Stimulated activated CD4-positive, alpha-beta T cell treated with anti-CD3 and anti-CD28 coated beads, Interleukin-1b, Interleukin-23, amount 100 ng/mL, for 24 hours (primary cell): ENCODE measurements around the gene CASKIN2.
"Not testable (repeated sequence)": the region's sequence is repeated elsewhere in the genome, so short reads cannot be mapped to it uniquely, and the experiment has no call there.

ENCODE experiments used
- DNase-seq, 4 experiments: peaks; one replicate each; pipeline ENCODE4 v3.0.0-alpha.2; 2020; ENCODE audit warnings: low read depth in 4 of 4, low spot score in 1 of 4

Gene CASKIN2

GRCh38 chr17:75490173-75490743, 25.1 kb downstream of the CASKIN2 start:
- no peak for DNase-seq

- DNase-seq = no peak
These were observed 25.8 kb downstream of the CASKIN2 start for GRCh38 chr17:75489511-75489955.

- no peak for DNase-seq
These were observed 26.4 kb downstream of the CASKIN2 start for GRCh38 chr17:75488693-75489510.

GRCh38 chr17:75487351-75488070, 27.8 kb downstream of the CASKIN2 start:
- peak in 3 of 4 experiments; percentile 7 to 12 (median 8) for DNase-seq

GRCh38 chr17:75486951-75487350, 28.4 kb downstream of the CASKIN2 start:
- DNase-seq = no peak

GRCh38 chr17:75486151-75486550, 29.2 kb downstream of the CASKIN2 start:
- no peak for DNase-seq

GRCh38 chr17:75485688-75486087, 29.6 kb downstream of the CASKIN2 start:
- DNase-seq = no peak

GRCh38 chr17:75482098-75482942, 33.0 kb downstream of the CASKIN2 start:
- no peak for DNase-seq

- DNase-seq = no peak
These were observed 33.9 kb downstream of the CASKIN2 start for GRCh38 chr17:75481194-75482068.

GRCh38 chr17:75480281-75480680, 35.1 kb downstream of the CASKIN2 start:
- no peak for DNase-seq

- DNase-seq = no peak
These were observed 36.8 kb downstream of the CASKIN2 start for GRCh38 chr17:75478508-75478907.

- DNase-seq = not testable (repeated sequence)
These were observed 37.9 kb downstream of the CASKIN2 start for GRCh38 chr17:75477490-75477862.

GRCh38 chr17:75476752-75477489, 38.4 kb downstream of the CASKIN2 start:
- no peak for DNase-seq

GRCh38 chr17:75476271-75476671, 39.1 kb downstream of the CASKIN2 start:
- DNase-seq = no peak

- DNase-seq = no peak
These were observed 39.5 kb downstream of the CASKIN2 start for GRCh38 chr17:75475851-75476250.

- no peak for DNase-seq
These were observed 40.0 kb downstream of the CASKIN2 start for GRCh38 chr17:75475144-75475835.

GRCh38 chr17:75474736-75475135, 40.6 kb downstream of the CASKIN2 start:
- no peak for DNase-seq

- DNase-seq = no peak
These were observed 42.1 kb downstream of the CASKIN2 start for GRCh38 chr17:75473246-75473645.

GRCh38 chr17:75472119-75472518, 43.2 kb downstream of the CASKIN2 start:
- DNase-seq = no peak
